GM20431 (cell line): Measurements from ENCODE around the gene TNIK.

Experiments
- in situ Hi-C: fragments of 300-500 bp; cut with MseI, MboI; formaldehyde crosslinking; loops from one replicate; pipeline ENCODE4 v1.15.0; 2020; ENCODE audit warnings: low sequenced_read_pairs; ENCODE audit not compliant: unreplicated experiment

Gene TNIK

GRCh38 chr3:171277456-171278298, 182.5 kb downstream of the TNIK start:
- in situ Hi-C loops: no loop called here

DNA sequence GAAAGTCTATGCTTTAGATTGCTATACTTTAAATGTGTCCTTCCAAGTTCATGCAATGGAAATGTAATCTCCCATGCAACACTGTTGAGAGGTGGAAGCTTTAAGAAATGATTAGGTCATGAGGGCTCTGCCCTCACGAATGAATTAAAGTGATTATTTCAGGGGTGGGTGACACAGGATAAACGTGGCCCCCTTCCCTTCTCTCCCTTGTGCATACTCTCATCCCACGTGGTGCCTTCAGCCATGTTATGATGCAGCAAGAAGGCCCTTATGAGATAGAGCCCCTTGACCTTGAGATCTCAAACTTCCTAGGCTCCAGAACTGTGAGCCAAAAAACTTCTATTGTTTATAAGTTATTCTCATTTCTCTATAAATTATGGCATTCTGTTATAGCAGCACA, 183.3 kb downstream of the TNIK start:
- in situ Hi-C loops: no loop called here

DNA sequence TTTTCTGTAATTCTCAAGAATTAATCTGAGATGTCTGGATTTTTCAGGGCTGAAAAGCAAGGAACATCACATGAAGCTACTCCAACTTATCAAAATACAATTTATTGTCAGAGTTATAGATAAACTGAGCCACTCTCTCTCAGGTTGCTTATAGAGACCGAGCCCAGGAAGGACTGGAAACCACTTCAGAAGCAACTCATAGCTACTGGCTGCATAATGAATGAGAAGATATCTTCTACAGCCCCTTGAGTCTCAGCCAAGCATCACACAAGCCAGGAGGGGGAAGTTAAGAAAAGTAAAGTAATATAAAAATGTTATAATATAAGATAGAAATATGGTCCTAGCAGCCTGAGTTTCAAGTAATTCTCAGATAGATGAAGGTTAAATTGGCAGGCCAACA, 186.0 kb downstream of the TNIK start:
- in situ Hi-C loops: no loop called here

DNA sequence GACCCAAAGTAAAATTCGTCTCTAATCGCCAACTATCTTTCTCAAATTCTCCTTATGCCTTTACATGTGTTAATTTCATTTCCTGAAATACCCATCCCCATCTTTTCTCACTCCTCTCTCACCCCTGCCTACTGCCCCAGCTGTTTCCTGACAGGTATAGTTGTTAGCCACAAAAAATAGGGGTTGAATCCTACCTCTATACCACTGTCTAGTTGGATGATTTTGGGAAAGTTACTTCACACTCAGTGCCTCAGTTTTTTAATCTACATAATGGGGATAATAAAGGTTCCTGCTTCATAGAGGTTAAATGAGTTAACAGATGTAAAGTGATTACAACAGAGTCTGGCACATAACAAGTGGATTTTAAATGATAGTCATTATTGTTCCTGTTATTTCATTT, 189.7 kb downstream of the TNIK start:
- in situ Hi-C loops: no loop called here

DNA sequence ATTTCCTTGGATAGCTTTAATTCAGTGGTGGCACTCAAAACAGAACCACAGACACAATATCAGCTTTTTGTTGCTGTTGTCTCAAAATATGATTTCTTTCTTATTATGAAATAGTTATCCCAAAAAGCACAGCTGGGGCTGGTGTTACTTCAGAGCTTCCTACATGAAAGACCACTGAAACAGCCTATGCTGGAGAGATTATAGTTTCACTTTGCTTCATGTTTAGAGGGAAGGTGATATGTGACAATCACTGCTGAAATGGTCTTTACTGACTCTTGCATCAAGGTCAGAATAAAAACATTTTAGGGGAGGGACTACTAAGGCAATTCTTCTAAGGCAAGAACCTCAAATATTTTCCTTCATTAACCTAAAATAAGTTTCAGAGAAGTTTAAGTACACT, 190.7 kb downstream of the TNIK start:
- in situ Hi-C loops: no loop called here

DNA sequence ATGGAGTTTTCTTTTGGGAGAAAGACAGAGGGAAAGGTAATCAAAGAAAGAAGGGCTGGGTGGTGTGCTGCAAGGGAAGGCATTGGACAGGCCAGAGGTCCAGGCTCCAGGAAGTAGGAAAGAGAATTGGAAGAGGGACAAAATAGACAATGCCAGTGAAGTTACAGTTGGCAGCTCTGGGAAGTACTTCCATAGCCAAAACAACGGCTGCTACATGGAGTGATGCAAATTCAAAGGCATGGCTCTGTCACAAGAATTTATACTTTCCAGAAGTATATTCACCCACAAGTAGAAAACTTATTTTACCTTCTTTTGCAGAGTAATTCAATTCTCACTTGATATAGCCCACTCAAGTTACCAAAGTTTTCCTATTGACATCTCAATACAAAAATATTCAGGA, 191.5 kb downstream of the TNIK start:
- in situ Hi-C loops: no loop called here

DNA sequence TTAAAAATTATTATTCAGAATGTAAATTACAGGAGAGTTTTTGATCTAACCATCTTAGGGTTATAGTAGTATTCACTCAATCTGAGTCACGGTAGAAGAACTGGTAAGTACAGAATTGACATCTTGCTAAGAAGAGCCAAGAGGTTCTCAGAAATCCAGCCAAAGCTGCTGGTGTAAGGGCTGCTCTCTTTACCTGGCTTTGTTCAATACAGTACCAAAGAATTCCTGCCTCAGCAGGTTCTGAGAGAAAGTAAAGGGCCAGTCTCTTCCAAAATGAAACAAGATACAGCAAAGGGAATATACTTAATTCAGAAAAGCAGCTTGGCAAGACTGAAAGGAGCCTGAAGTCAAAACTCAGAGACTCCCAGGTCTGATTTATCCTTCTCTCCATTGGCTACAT, 193.1 kb downstream of the TNIK start:
- in situ Hi-C loops: no loop called here

GRCh38 chr3:171266740-171267073, 193.5 kb downstream of the TNIK start:
- in situ Hi-C loops: no loop called here

DNA sequence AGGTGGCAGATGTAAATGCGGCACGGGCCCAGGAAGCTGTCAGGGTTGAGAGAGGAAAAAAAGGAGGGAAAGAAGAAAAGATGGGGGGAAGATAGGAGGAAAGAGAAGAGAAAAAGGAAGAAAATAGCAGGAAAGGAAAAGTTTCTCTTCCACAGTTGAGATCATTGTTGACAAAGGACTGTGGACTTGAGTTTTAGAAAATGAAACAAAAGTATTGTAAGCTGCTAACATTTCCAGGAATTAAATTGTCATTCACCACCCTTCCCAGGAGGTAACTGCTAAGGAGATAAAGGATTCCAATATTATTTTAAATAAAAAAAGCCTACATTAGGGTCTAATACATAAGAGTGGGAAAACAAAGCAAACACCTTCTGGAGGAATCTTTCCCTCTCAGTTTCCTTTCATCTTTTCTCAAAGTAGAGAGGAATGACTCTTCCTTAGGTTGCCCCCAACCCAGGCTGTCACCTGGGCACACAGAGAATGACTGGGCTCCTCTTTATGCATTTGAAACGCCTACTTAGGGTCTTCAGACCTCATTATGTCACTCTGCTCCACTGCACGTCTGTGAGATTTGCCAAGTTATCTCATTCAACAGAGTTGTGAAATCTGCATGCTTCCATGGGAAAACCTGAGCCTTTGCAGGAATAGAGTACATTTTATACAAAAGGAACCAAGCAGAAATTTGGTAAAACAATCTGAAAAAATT, 194.0 kb downstream of the TNIK start:
- in situ Hi-C loops: no loop called here

DNA sequence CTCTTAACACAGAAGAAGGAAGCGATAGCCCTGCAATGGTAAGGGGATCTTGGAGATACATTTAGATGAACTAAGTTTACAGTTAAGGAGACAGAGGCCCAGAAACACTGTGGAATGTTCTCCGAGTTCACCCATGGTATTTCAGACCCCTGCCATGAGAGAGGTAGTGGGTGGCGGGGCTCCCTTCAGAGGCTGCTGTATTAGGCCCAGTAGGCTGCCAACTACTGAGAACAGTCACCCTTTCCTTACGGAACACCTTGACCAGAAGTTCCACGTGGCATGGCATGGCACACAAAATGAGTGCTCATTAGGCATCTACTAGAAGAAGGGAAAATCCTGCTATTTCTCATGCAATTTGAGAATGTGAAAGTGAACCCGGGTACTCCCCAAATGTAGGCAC, 195.4 kb downstream of the TNIK start:
- in situ Hi-C loops: no loop called here

DNA sequence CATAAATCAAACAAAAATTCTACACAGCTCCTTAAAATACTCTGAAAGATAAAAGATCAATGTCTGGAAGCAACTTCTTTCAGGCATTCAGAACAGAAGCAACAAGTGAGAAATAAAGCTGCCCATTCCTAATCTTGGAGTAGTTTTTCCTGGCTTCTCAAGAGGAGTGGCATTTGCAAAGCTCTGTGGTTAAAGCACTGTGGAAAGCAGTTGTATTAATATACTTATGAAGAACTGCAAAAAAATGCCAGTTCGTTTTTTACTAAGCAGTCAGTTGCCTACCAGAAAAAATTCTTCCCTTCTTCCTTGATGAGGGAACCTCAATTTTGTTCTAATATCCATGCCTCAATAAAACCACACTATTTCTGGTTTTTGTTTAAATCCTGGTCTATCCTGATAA, 197.8 kb downstream of the TNIK start:
- in situ Hi-C loops: no loop called here

DNA sequence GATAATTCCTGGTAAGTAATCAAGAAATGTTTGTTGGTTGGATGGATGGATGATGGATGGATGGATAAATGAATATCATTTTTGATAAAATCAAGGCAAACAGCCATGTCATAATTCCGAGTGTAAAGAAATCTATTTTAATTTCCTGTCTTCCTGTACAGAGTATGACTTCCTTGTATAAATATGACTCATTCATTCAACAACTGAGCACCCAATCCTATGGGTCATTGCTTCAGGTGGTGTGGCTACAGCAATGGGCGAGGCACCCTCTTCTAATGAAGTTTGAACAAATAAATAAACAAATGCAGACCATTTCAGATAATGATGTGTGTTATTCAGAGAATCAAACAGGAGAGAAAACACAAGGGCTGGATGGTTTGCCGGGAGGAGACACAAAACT, 198.7 kb downstream of the TNIK start:
- in situ Hi-C loops: no loop called here

DNA sequence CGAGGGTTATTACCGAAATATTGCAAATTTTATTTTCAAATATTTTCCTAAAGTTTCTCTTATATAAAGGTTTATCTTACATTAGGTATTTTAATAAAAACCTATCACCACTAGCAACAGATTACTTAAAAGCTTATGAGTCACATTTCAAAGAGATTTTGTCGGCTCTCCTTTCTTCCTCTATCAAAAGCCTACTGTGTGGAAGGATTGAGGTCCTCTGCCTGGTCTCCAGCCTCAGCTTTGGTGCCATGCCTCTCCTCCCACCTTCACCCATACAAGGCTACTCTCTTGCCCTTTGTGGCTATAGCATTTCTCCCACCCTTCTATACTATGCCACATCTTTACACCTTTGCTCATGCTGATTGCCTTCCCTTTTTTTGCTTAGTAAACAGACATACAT, 199.3 kb downstream of the TNIK start:
- in situ Hi-C loops: no loop called here

GRCh38 chr3:171260466-171260865, 199.7 kb downstream of the TNIK start:
- in situ Hi-C loops: no loop called here

GRCh38 chr3:171258316-171258715, 201.9 kb downstream of the TNIK start:
- in situ Hi-C loops: no loop called here

- in situ Hi-C loops: no loop called here
Observed at GRCh38 chr3:171257251-171258203, 202.7 kb downstream of the TNIK start.

DNA sequence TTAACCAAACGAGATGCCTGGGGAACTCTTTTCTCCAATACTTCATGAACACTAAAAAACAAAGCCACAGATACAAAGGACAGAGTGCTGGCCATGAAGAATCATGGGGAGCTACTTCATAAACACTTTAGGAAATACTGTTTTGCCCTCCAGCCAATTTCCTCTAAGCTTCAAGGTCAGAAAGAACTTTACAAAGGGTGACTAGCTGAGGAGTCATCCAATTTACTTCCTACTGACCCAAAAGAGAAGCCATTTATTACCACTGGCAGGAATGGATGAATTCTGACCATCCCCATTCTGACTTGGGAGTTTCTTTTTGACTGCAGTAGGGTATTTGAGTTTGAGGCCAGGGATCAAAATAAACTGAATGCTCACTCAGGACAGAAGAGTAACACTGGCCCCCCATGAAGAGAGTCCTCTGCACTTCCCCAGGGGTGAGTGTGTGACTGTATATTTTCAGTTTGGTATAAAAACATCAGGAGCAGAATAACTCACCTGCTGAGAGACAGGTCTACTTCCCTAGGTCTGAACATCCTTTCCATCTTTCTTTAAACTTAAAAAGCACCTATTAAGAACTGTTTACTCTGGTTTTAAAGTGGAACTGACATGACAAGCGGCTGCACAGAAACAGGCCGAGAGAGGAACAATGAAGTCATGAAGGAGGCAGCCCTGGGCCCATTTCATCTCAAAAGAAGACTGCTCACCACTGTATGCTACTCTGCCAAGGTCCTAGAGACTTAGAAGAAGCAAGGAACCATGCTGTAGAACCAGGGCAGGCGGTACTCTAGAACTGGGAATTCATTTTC, 203.6 kb downstream of the TNIK start:
- in situ Hi-C loops: no loop called here

GRCh38 chr3:171255236-171255806, 204.9 kb downstream of the TNIK start:
- in situ Hi-C loops: no loop called here

DNA sequence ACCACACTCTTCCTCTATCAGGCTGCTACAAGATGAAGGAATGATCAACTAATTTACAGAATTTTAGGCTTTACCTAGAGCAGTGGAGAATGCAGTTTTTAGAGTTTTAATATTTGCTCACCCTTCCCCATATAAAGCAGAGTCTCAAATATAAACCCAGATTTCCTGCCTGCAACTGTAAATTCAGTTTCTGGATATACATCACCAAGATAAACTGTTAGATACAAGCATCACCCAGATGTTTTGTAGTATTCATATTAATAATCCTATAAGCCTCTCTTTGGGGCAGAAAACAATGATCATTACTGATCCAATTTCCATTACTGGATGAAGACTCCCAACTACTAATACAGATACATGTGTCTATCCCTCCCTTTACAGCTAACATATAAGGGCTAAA, 205.9 kb downstream of the TNIK start:
- in situ Hi-C loops: no loop called here

GRCh38 chr3:171251835-171252234, 208.4 kb downstream of the TNIK start:
- in situ Hi-C loops: no loop called here
